Erythroblast (primary cell): ENCODE data around the gene SSU72.

Experiments used
- GATA1 ChIP-seq: IDR thresholded peaks from 2 replicates; pipeline ENCODE4 v1.6.1; 2011; ENCODE audit warnings: low read depth, mild to moderate bottlenecking, control low read depth, low read length, moderate library complexity
- POLR2A ChIP-seq: IDR thresholded peaks from 2 replicates; pipeline ENCODE4 v1.6.1; 2011; ENCODE audit warnings: mild to moderate bottlenecking, low read length

GRCh38 chr1:1529321-1529720, 45.3 kb downstream of the SSU72 start:
- TF ChIP-seq POLR2A (no peak), GATA1 (no peak)
